Right ventricle myocardium superior (tissue), 1 donor: ENCODE results near the gene RAB7A. TPM values are rescaled to one million over a fixed set of nuclear protein-coding genes. Genes with fewer than 3 reads are reported as not detected.
A peak's percentile ranks its signal among the peaks of the same experiment; 100 is the strongest.
"Not testable (repeated sequence)": the region's sequence is repeated elsewhere in the genome, so short reads cannot be mapped to it uniquely, and the experiment has no call there.

Experiments
- ATAC-seq: fragments of 200-7000 bp; cut with Tn5 transposase; one replicate; pipeline ENCODE4 v1.9.1; 2020; ENCODE audit warnings: mild to moderate bottlenecking; ENCODE audit not compliant: poor library complexity
- DNase-seq: peaks from one replicate; pipeline ENCODE4 v3.0.0-alpha.2; 2020
- intact Hi-C: fragments of 100-400 bp; cut with DNase I; formaldehyde crosslinking; loops from one replicate; pipeline ENCODE4 v1.11.2; 2022
- total RNA-seq: library from RNA; stranded (reverse); fragmentation: NEBNext Ultra II Directional; extraction: Animal tissue kit (Norgen Biotek cat#: 25700); gene quantifications from one replicate; pipeline ENCODE4 v1.2.1, GENCODE V29; 2021
- donor health status: DM: no; HTN: yes; CAD: no; lungs with severe emphysema.

Gene RAB7A
- total RNA-seq, 1 donor from 2014 or later, result 240 TPM

DNA sequence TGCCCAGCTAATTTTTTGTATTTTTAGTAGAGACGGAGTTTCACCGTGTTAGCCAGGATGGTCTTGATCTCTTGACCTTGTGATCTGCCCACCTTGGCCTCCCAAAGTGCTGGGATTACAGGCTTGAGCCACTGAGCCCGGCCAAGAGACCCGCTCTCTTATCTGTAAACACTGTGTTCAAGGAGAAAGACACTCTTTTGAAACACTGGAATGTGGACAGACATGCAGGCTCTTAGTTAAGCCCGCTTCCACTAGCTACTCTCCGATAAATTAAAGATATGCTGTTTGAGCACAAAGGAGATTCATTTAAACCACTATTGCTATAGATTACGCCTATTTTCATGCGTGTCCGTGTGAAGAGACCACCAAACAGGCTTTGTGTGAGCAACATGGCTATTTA, 103.1 kb downstream of the RAB7A start:
- ATAC-seq, intact Hi-C loops, DNase-seq: not testable (repeated sequence)

DNA sequence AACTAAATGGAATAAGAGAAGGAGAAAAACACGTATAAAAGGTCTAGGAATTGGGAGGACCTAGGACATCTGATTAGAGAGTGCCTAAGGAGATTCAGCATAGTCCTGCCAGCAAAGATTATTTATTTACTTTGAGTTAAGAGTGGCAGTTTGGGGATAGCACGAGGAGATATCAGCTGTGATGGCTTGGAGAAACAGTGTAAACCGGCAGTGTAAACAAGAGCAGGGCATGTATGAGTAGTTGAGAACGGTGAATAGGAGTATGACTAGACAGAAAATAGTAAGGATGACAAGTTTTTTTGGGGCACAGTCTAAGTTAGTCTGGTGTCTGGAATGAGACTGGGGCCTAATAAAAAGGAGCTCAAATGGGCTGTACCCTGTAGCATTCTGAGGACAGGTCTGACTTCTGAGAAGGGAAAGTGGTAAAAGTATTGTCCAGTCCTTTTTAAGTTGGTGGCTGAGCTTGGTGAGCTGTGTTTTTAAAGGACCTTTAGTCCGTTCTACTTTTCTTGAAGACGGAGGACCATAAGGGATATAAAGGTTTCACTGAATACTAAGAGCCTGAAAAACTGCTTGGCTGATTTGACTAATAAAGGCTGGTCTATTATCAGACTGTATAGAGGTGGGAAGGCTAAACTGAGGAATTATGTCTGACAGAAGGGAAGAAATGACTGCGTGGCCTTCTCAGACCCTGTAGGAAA, 104.1 kb downstream of the RAB7A start:
- intact Hi-C loops, ATAC-seq, DNase-seq: not testable (repeated sequence)

- intact Hi-C loops, ATAC-seq, DNase-seq: not testable (repeated sequence)
These were observed 104.8 kb downstream of the RAB7A start for GRCh38 chr3:128830762-128831161.

DNA sequence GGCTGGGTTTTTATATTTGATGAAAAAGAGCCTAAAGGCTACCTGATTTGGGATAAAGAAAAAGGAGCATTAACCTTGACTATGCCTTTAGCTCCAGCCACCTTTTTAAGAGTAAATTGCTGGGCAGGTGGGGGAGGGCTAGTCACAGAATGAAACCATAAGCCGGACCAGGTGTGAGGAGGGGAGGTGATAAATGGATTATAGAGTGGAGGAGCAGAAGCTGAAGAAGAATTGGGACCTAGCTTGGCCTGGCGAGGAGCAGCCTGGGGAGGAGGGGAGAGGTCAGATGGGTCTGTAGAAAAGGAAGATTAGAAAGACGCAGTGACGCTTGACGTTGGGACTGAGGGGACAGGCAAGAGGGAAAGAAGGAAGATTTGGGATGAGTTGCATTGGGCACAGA, 107.0 kb downstream of the RAB7A start:
- intact Hi-C loops, DNase-seq, ATAC-seq: not testable (repeated sequence)

DNA sequence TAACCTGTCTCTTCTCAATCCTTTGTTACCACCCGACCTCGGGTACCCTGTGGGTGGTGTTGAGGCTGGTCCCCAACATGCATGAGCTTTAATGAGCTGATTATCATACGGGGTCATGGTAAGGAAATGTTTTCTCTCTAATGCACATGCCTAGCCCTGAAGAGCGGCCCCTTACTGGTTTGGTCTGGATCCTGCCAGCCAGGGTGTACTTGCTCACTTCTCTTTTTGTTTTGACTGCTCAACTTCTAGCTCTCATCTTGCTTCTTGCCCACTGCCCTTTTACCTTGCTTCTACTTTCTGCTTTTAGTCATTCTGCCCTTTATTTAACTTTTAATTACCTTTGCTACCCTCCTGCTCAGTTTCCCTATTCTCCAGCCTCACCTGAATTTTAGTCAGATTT, 109.1 kb downstream of the RAB7A start:
- DNase-seq (no peak), ATAC-seq (no peak)
- intact Hi-C loops, result no loop called here

DNA sequence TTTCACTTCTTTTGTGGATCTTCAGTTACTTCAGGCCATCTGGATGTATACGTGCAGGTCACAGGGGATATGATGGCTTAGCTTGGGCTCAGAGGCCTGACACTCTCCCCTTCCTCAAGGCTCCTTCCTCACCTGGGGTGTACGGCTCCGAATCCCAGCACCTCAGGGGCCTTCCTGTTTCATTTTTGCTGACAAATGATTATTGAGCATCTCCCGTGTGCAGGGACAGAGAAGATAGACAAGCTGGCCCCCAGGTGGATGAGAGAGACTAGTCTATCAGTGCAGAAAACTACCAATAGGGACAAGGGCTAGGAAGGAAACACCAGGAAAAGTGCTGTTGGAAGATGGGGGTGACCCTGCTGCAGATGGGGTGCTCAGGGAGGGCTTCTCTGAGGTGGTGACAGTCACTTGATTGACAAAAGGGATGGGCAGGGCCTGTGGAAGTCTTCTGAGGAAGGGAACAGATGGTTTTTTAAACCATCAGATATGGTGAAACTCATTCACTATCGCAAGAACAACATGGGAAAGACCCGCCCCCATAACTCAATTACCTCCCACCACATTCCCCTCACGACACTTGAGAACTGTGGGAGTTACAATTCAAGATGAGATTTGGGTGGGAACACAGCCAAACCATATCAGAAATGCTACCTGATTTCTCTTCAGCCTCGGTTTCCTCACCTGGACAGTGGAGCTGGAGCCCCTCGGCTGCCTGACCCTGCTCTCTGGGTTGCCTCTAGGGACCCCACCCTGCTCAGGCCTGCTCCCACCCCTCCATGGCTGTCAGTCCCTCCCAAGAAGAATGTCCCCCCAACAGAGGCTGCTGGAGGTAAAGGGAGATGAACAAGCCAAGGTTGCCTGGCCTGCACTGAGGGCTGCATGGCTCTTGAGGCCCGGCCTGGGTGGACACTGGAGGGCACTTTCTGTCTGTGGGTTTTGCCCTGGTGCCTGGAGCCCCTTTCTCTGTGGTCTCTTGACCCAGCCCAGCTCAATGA, 116.2 kb downstream of the RAB7A start:
- DNase-seq (no peak), ATAC-seq (no peak)
- intact Hi-C loops, result loop anchor here (10.0 kb wide), 1 partner anchor 57 kb away; no protein-coding TSS in a partner anchor

DNA sequence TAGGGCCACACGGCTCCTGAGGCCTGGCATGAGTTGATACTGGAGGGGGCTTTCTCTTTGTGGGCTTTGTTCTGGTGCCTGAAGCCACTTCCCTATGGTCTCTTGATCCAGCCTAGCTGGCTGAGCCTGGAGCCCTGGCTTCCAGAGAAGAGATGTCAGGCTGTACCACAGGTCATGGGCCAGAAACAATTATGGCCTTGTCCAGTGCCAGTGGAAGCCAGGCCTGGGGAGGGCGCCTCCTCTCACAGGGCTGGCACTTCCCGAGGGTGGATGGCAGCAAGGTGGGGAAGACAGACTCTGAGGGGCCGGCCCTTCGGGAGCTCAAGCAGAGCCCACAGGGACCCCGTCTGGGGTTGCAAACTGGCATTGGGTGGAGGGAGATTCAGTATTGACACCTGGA, 118.5 kb downstream of the RAB7A start:
- no peak for ATAC-seq
- DNase-seq, result no peak
- intact Hi-C loops, result loop anchor here (10.0 kb wide), 1 partner anchor 60 kb away; no protein-coding TSS in a partner anchor

DNA sequence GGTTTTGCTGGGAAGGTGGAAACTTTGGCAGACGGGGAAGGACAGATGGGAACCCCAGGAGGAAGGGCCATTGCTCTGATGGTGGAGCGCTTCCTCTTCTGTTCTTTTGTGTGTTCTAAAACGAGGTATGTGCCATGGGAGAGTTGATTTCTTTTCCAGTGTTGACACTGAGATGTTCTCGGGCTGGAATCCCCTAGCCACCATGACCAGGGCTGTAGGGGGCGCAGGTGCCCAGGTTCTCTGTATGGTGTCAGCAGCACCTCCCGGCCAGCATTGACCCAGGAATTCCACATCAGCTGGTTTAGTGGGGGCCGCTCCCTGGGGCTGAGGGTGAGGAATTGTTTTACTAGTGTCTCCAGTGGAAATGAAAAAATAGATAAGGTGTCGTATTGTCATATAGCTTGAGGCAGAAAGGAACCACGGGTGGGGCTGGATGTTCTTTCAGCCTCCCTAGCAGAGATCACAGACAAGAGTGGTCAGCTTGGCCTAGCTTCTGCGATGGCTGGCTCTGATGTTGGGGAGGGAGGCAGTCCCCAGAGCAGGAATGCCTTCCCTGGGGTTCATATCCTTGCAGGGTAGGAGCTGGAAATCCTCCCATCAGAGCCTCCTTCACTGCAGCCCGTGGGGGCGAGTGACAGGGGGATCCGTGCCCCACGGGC, 119.3 kb downstream of the RAB7A start:
- DNase-seq (no peak), ATAC-seq (peak; percentile 2)
- intact Hi-C loops, result loop anchor here (10.0 kb wide), 1 partner anchor 60 kb away; no protein-coding TSS in a partner anchor

- intact Hi-C loops, result loop anchor here (2.0 to 10.0 kb wide), 2 partner anchors 61 to 165 kb away; no protein-coding TSS in a partner anchor
- DNase-seq (peak; percentile 94), ATAC-seq (peak; percentile 96)
These were observed 119.9 kb downstream of the RAB7A start for GRCh38 chr3:128845778-128846485.

- no peak for DNase-seq
- peak; percentile 26 for ATAC-seq
- intact Hi-C loops, result loop anchor here (2.0 to 10.0 kb wide), 2 partner anchors 62 to 166 kb away; no protein-coding TSS in a partner anchor
These were observed 120.5 kb downstream of the RAB7A start for GRCh38 chr3:128846486-128846891.

DNA sequence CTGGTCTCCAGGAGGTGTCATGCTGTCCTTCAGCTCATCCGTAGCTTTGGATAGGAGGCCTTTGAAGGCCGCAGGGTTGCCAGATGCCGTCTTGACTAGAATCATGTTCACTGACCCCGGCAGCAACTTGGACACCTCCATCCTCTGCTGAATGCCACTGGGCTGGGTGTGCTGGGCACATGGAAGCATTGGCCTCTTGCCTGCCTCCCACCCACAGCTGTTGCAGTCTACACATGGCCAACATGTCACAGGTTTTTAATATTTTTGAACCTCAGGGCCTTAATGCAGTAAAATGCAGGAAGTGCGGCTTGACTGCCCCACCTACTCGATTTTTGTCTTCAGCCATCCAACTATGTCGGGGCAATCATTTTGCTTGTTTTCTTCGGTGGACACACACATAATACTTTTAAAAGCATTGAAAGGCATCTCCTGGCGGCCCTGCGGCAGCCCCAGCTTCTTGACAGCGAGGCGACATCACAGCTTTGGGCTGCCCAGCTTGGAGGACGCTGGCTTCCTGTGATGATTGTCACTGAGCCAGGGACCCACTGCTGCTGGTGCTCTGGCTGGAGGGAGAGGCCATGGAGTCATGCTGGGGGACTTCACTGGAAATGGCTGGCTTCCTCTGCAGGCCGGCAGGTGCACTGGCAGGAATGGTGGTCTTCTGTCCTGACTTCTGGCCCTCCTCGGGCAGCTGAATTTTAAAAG, 121.8 kb downstream of the RAB7A start:
- intact Hi-C loops, result loop anchor here (2.0 to 10.0 kb wide), 2 partner anchors 63 to 167 kb away; no protein-coding TSS in a partner anchor
- ATAC-seq (no peak), DNase-seq (no peak)

- intact Hi-C loops, result loop anchor here (10.0 kb wide), 1 partner anchor 64 kb away; no protein-coding TSS in a partner anchor
- no peak for DNase-seq
These were observed 123.0 kb downstream of the RAB7A start for GRCh38 chr3:128848936-128849335.

DNA sequence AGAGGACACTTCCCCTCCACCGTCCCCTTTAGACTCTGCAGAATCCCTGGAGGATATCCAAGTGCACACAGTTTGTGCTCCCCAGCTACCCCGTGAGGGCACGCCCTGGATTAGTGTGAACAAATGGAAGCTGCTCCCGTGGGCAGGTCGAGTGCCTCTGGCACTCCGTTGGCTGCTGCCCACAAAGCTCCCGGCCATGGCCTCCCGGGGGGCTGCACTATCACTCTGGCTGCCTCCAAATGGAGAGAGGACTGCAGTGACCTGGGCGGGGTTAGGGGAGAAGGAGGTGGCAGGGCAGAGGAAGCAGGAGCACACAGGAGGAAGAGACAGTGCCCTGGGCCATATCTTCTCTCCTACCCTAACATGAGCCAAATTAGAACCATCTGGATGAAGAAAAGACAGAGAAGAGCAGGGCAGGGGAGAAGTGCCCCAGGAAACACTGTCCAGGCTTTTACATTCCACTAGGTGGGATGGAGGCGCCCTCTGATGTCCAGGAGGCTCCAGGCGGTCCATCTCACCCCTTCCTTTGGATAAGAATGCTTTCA, 124.0 kb downstream of the RAB7A start:
- ATAC-seq (no peak), DNase-seq (no peak)
- intact Hi-C loops, result loop anchor here (10.0 kb wide), 1 partner anchor 65 kb away; no protein-coding TSS in a partner anchor

More at GRCh38 chr3:128848936-128849335, 123.0 kb downstream of the RAB7A start:
- ATAC-seq, result no peak

DNA sequence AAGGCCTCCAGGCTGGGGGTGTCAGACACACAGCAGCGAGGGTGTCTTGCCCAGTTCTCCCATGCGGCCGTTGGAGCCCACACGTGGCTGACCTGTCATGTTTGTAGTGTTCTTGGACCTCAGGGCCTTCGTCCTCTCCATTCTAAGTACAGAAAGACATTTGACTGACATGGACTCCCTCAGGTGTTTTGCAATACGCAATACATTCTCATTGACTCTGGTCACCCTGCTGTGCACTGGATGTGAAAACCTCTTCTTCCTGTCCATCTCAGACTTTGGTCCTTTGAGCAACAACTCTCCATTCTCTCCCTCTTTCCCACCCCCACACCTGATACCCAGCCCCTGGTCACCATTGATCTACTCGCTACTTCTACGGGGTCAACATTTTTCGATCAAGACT, 124.6 kb downstream of the RAB7A start:
- intact Hi-C loops, result no loop called here
- DNase-seq, result no peak

GRCh38 chr3:128851601-128852000, 125.6 kb downstream of the RAB7A start:
- intact Hi-C loops, result no loop called here
- ATAC-seq, result no peak
- DNase-seq, result no peak

More for the DNA sequence above, 124.6 kb downstream of the RAB7A start:
- no peak for ATAC-seq

DNA sequence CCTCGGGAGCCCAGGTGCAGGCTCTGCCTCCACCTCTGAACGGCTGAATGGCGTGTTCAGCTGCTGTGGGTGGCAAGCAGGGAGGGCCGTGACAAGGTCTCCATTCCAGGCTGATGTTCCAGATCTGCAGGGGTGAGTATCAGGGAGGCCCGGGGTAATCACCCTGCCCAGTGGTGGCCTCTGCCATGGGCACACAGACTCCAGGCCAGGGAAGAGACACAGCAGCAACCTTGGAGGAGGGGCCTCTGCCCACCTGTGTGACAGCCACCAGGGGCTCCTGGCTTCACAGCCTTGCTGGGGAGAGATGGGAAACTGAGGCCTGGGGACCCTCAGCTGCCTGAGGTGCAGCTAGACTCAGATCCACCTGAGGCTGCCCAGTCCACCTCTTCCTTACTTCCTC, 127.8 kb downstream of the RAB7A start:
- intact Hi-C loops, result no loop called here
- DNase-seq (no peak), ATAC-seq (no peak)

GRCh38 chr3:128854475-128854874, 128.5 kb downstream of the RAB7A start:
- intact Hi-C loops, result no loop called here
- no peak for DNase-seq
- no peak for ATAC-seq
